Measurements from ENCODE around the gene SLC5A8. TPM values are rescaled to one million over a fixed set of nuclear protein-coding genes. Genes with fewer than 3 reads are reported as not detected.

SLC5A8 gene
- polyA plus RNA-seq, 1 experiment: not detected

DNA sequence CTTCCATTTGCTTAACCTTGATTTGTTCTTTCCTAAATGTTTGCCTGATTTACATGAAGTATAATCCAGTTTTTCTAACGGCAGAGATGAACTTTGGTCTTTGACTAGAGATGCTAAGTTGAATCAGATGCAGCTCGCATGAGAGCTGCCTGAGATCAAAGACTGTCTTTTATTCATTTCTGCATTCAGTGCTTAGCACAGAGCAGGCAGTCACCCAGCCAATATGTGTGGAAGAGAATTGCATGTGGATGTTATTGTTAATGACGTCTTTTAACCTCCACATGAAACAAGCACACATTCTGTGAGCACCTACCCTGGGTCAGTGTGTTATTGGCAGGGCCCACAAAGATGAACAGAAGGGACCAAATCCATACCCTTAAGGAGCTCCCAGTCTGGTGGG lies 99.2 kb downstream of the SLC5A8 start:
- H3K9me3 ChIP-seq (ENCODE audit: control insufficient read depth, insufficient read depth, low read length): no peaks in the 10 kb centered on the region
- H3K4me3 ChIP-seq (ENCODE audit: low read depth, low read length): no peak overlapping the region
- no peaks in the 10 kb centered on the region for H3K27me3 ChIP-seq (ENCODE audit: control insufficient read depth, insufficient read depth, low read length)
- TF ChIP-seq, protein P1, sequence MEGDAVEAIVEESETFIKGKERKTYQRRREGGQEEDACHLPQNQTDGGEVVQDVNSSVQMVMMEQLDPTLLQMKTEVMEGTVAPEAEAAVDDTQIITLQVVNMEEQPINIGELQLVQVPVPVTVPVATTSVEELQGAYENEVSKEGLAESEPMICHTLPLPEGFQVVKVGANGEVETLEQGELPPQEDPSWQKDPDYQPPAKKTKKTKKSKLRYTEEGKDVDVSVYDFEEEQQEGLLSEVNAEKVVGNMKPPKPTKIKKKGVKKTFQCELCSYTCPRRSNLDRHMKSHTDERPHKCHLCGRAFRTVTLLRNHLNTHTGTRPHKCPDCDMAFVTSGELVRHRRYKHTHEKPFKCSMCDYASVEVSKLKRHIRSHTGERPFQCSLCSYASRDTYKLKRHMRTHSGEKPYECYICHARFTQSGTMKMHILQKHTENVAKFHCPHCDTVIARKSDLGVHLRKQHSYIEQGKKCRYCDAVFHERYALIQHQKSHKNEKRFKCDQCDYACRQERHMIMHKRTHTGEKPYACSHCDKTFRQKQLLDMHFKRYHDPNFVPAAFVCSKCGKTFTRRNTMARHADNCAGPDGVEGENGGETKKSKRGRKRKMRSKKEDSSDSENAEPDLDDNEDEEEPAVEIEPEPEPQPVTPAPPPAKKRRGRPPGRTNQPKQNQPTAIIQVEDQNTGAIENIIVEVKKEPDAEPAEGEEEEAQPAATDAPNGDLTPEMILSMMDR (IDR thresholded peaks at IDR 0.05; ENCODE audit: low read depth, low read length): no peak
- no peak overlapping the region for H3K27ac ChIP-seq (ENCODE audit: low read depth, low read length)
- no peak for DNase-seq (ENCODE audit: low read depth, low spot score)
- POLR2A ChIA-PET: no interaction called here
- CTCF ChIA-PET: no interaction called here

GRCh38 chr12:101108130-101108529 lies 101.9 kb downstream of the SLC5A8 start:
- TF ChIP-seq, protein P1 (IDR thresholded peaks at IDR 0.05; ENCODE audit: low read depth, low read length): no peak
- POLR2A ChIA-PET: no interaction called here
- Histone ChIP-seq H3K4me3 (ENCODE audit: low read depth, low read length) (no peak overlapping the region), H3K9me3 (ENCODE audit: control insufficient read depth, insufficient read depth, low read length) (no peaks in the 10 kb centered on the region), H3K27me3 (ENCODE audit: control insufficient read depth, insufficient read depth, low read length) (no peaks in the 10 kb centered on the region), H3K27ac (ENCODE audit: low read depth, low read length) (no peak overlapping the region)
- no peak for DNase-seq (ENCODE audit: low read depth, low spot score)
- CTCF ChIA-PET: no interaction called here

DNA sequence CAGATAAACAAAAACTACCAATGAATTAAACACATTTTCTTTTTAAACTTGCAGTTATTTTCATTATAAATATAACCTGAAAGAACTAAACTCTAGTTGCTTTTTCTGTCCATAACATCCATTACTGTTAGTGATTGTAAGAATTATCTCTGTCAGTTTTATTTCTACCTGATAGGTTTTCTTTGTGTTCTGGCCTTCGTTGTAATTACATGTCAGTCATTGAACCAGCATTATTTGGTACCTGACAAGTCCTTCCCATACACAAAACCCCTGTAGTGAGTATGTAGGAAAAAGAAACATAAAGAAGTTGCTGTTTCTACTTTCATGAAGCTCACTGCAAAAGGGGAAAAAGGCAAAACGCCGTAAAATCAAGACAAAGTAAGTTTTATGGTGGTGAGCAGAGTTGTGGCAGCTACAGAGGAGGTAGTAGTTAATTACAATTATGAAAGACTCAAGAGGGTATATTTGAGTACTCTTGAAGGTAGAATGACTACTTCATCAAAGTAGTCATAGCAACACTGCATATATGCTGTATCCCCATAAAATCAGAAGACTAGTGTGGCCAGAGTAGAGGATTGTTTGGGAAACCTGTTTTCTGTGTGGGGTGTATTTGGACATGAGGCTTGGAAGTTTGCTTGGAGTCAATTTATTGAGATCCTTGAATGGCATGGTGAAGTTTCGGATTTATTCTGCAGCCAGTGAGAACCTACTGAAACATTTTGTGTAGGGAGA lies 102.8 kb downstream of the SLC5A8 start:
- no peaks in the 10 kb centered on the region for H3K27me3 ChIP-seq (ENCODE audit: control insufficient read depth, insufficient read depth, low read length)
- POLR2A ChIA-PET: no interaction called here
- no peak for DNase-seq (ENCODE audit: low read depth, low spot score)
- H3K4me3 ChIP-seq (ENCODE audit: low read depth, low read length): no peak overlapping the region
- CTCF ChIA-PET: no interaction called here
- TF ChIP-seq, protein P1 (IDR thresholded peaks at IDR 0.05; ENCODE audit: low read depth, low read length): no peak
- no peak overlapping the region for H3K27ac ChIP-seq (ENCODE audit: low read depth, low read length)
- H3K9me3 ChIP-seq (ENCODE audit: control insufficient read depth, insufficient read depth, low read length): no peaks in the 10 kb centered on the region

Small RNAs within 50 kb of the gene (small RNA-seq; reads per million reads assigned to genes)
- not detected for gene RNU6-768P (ENCODE audit: insufficient read length, low read depth)

Other genes with a start within 250 kb of the SLC5A8 start
- 10.5 and 14.5 TPM in 2 replicates for gene UTP20, start 69.9 kb upstream of the SLC5A8 start, polyA plus RNA-seq (2011; rRNA removed)
- gene ARL1, start 197.5 kb upstream of the SLC5A8 start, polyA plus RNA-seq (2011; rRNA removed): 171 and 204 TPM in 2 replicates